GM12892 (cell line): ENCODE data around the gene GNL2.

Source experiments
- POLR2A ChIP-seq: IDR thresholded peaks from 2 replicates; pipeline ENCODE4 v1.6.1; 2011; ENCODE audit warnings: low read depth, low read length, control low read depth
- POLR2AphosphoS5 ChIP-seq: IDR thresholded peaks from 2 replicates; pipeline ENCODE4 v1.6.1; 2011; ENCODE audit warnings: low read depth, low read length, control low read depth
- TAF1 ChIP-seq: IDR thresholded peaks from 2 replicates; pipeline ENCODE4 v1.6.1; 2011; ENCODE audit warnings: low read depth, mild to moderate bottlenecking, control low read depth, low read length, borderline replicate concordance

DNA sequence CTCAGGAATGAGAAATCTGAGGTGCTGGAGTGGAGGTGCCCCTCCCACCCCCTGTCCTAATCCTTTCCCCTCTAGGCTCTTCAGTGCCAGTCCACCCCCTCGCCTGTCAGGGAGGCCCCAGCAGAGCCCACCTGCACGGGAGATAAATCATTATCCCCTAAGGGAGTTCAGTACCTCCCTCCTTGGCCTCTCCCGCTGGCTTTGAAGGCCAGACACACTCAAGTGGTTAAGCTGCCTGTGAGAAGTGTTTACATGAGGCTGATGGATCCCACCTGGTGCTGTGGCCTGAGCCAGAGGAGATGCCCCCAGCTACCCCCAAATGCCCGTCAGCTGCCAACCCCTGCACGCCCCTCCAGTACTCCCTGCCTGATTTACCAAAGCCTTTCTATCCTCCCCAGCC lies 35.3 kb upstream of the GNL2 start:
- TF ChIP-seq POLR2A (no peak), TAF1 (no peak), POLR2AphosphoS5 (no peak)
